B cell (primary cell): ENCODE measurements around the gene TPSB2.
"Not testable (repeated sequence)": the region's sequence is repeated elsewhere in the genome, so short reads cannot be mapped to it uniquely, and the experiment has no call there.

Experiments
- CTCF ChIP-seq: fragments of 200-600 bp; IDR thresholded peaks from one replicate; pipeline ENCODE4 v1.8.0; 2022; ENCODE audit warnings: antibody characterized with exemption, mild to moderate bottlenecking
- EZH2 ChIP-seq: IDR thresholded peaks from 2 replicates; pipeline ENCODE4 v1.6.1; 2012; ENCODE audit warnings: borderline replicate concordance, low read depth, mild to moderate bottlenecking, moderate library complexity, low read length; ENCODE audit not compliant: insufficient read depth, poor library complexity, severe bottlenecking

GRCh38 chr16:1232049-1232748, 2.2 kb upstream of the TPSB2 start:
- not testable (repeated sequence) for TF ChIP-seq EZH2, CTCF
